SK-N-SH treated with all-trans-retinoic acid at 6 μM for 48 hours (cell line): Measurements from ENCODE around the gene NTN1.
"Not testable (repeated sequence)": the region's sequence is repeated elsewhere in the genome, so short reads cannot be mapped to it uniquely, and the experiment has no call there.

ENCODE experiments used
- ATAC-seq: fragments of 200-7000 bp; cut with Tn5 transposase; 3 replicates; pipeline ENCODE4 v1.9.1; 2020; ENCODE audit warnings: mild to moderate bottlenecking, moderate library complexity
- BACH2 ChIP-seq: fragments of 250-450 bp; sonication (Bioruptor Pico); IDR thresholded peaks from 2 replicates; pipeline ENCODE4 v1.9.0; 2021; ENCODE audit warnings: mild to moderate bottlenecking, borderline replicate concordance
- CREB5 ChIP-seq: fragments of 250-450 bp; sonication (Bioruptor Pico); IDR thresholded peaks from 2 replicates; pipeline ENCODE4 v1.5.1; 2020; ENCODE audit warnings: low read depth, mild to moderate bottlenecking, moderate library complexity
- CSDC2 ChIP-seq: fragments of 250-450 bp; sonication (Bioruptor Pico); IDR thresholded peaks from 2 replicates; pipeline ENCODE4 v1.5.0; 2020; ENCODE audit warnings: mild to moderate bottlenecking, moderate library complexity
- ESRRG ChIP-seq: fragments of 250-450 bp; sonication (Bioruptor Pico); IDR thresholded peaks from 2 replicates; pipeline ENCODE4 v1.6.1; 2021; ENCODE audit warnings: mild to moderate bottlenecking
- ISL1 ChIP-seq: fragments of 250-450 bp; sonication (Bioruptor Pico); IDR thresholded peaks from 2 replicates; pipeline ENCODE4 v2.1.2; 2022; ENCODE audit warnings: mild to moderate bottlenecking, moderate library complexity
- OSR1 ChIP-seq: fragments of 250-450 bp; sonication (Bioruptor Pico); IDR thresholded peaks from 2 replicates; pipeline ENCODE4 v1.8.0; 2022; ENCODE audit warnings: moderate library complexity, mild to moderate bottlenecking, inconsistent platforms
- POU6F1 ChIP-seq: fragments of 250-450 bp; sonication (Bioruptor Pico); IDR thresholded peaks from 2 replicates; pipeline ENCODE4 v1.8.0; 2021; ENCODE audit warnings: low read depth, mild to moderate bottlenecking, moderate library complexity, borderline replicate concordance
- PPARA ChIP-seq: fragments of 250-450 bp; sonication (Bioruptor Pico); IDR thresholded peaks from 2 replicates; pipeline ENCODE4 v1.5.0; 2020; ENCODE audit warnings: mild to moderate bottlenecking, borderline replicate concordance
- RARB ChIP-seq: fragments of 250-450 bp; sonication (Bioruptor Pico); IDR thresholded peaks from 2 replicates; pipeline ENCODE4 v1.8.0; 2021; ENCODE audit warnings: mild to moderate bottlenecking, moderate library complexity
- SNAI2 ChIP-seq: fragments of 250-450 bp; sonication (Bioruptor Pico); IDR thresholded peaks from 2 replicates; pipeline ENCODE4 v1.5.0; 2020; ENCODE audit warnings: mild to moderate bottlenecking, moderate library complexity
- TCF4 ChIP-seq: fragments of 250-450 bp; sonication (Bioruptor Pico); IDR thresholded peaks from 2 replicates; pipeline ENCODE4 v1.8.0; 2021; ENCODE audit warnings: mild to moderate bottlenecking, moderate library complexity, borderline replicate concordance
- TOX ChIP-seq: fragments of 250-450 bp; sonication (Bioruptor Pico); IDR thresholded peaks from 2 replicates; pipeline ENCODE4 v1.8.0; 2021; ENCODE audit warnings: mild to moderate bottlenecking, moderate library complexity, borderline replicate concordance
- TSHZ2 ChIP-seq: fragments of 250-450 bp; sonication (Bioruptor Pico); IDR thresholded peaks from 2 replicates; pipeline ENCODE4 v1.5.0; 2020; ENCODE audit warnings: mild to moderate bottlenecking, moderate library complexity
- ZC3H10 ChIP-seq: fragments of 250-450 bp; sonication (Bioruptor Pico); IDR thresholded peaks from 2 replicates; pipeline ENCODE4 v1.5.1; 2021; ENCODE audit warnings: mild to moderate bottlenecking, moderate library complexity
- ZFP3 ChIP-seq: fragments of 250-450 bp; sonication (Bioruptor Pico); IDR thresholded peaks from 2 replicates; pipeline ENCODE4 v1.5.0; 2020; ENCODE audit warnings: mild to moderate bottlenecking, moderate library complexity
- ZFP30 ChIP-seq: fragments of 450-650 bp; formaldehyde crosslinking; IDR thresholded peaks from 2 replicates; pipeline ENCODE4 v1.5.0; 2022; ENCODE audit warnings: mild to moderate bottlenecking, moderate library complexity
- ZNF565 ChIP-seq: fragments of 450-650 bp; formaldehyde crosslinking; conservative IDR thresholded peaks from 2 replicates; pipeline ENCODE4 v1.5.0; 2020; ENCODE audit warnings: low read depth, mild to moderate bottlenecking, moderate library complexity
- ZNF70 ChIP-seq: fragments of 450-650 bp; formaldehyde crosslinking; IDR thresholded peaks from 2 replicates; pipeline ENCODE4 v1.5.0; 2020; ENCODE audit warnings: mild to moderate bottlenecking, moderate library complexity
- ZNF8 ChIP-seq: fragments of 450-650 bp; formaldehyde crosslinking; IDR thresholded peaks from 2 replicates; pipeline ENCODE4 v1.5.0; 2020; ENCODE audit warnings: mild to moderate bottlenecking, moderate library complexity
- TF ChIP-seq, protein P1 (sequence below): fragments of 250-450 bp; sonication (Bioruptor Pico); IDR thresholded peaks from 2 replicates; pipeline ENCODE4 v1.8.0; 2020; ENCODE audit warnings: mild to moderate bottlenecking, moderate library complexity, borderline replicate concordance

The NTN1 gene

DNA sequence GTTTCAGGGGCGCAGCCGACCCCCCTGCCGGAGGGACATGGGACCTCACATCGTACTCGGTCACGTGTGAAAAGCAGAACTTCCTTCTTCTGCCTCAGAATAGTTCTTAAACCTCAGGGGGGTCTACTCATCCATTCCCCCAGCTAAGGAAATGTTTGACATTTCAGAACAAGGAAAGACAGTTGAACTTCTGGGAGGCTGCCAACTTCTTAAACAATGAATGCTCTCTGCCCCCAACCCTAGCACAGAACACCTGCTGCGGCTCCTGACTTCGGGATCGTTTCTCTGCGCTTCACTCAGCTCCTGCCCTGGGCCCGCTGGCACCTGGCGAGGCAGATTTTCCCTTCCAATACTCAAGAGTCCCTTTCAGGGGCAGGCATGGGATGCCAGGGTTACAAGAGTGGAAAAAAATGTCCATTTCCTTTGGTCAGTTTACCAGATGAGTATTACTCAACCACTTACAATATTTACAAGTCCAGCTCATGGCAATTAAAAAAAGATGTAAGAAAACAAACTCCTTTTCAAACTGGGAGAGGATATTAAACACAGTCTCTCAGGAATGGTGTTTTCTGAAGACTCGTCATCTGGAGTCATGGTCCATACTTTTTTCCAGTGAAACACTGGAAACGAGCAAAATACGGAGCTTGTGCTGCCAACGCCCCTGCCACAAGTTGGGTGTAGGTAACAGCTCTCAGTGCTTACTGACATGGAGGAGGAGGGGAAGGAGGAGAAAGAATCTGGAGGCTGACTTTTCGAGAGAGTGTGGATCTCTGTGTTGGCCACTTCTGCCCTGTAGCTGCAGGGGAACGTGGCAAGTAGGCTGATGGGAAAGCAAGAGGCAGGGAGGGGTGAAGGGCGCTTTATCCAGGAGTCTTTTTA is 235.7 kb downstream of the NTN1 start:
- ATAC-seq, result no peak
- TF ChIP-seq ZNF70 (CRISPR knock-in tag), result no peak
- TF ChIP-seq ZFP3 (CRISPR knock-in tag), result no peak
- no peak for TF ChIP-seq ESRRG (CRISPR knock-in tag)
- TF ChIP-seq TOX (CRISPR knock-in tag), result no peak
- no peak for TF ChIP-seq OSR1 (CRISPR knock-in tag)
- no peak for TF ChIP-seq TSHZ2 (CRISPR knock-in tag)
- TF ChIP-seq BACH2, result no peak
- TF ChIP-seq TCF4, result no peak
- no peak for TF ChIP-seq RARB (CRISPR knock-in tag)
- TF ChIP-seq ISL1 (CRISPR knock-in tag), result no peak
- TF ChIP-seq ZFP30 (CRISPR knock-in tag), result no peak
- no peak for TF ChIP-seq ZNF8 (CRISPR knock-in tag)
- no peak for TF ChIP-seq CSDC2 (CRISPR knock-in tag)
- TF ChIP-seq, protein P1, sequence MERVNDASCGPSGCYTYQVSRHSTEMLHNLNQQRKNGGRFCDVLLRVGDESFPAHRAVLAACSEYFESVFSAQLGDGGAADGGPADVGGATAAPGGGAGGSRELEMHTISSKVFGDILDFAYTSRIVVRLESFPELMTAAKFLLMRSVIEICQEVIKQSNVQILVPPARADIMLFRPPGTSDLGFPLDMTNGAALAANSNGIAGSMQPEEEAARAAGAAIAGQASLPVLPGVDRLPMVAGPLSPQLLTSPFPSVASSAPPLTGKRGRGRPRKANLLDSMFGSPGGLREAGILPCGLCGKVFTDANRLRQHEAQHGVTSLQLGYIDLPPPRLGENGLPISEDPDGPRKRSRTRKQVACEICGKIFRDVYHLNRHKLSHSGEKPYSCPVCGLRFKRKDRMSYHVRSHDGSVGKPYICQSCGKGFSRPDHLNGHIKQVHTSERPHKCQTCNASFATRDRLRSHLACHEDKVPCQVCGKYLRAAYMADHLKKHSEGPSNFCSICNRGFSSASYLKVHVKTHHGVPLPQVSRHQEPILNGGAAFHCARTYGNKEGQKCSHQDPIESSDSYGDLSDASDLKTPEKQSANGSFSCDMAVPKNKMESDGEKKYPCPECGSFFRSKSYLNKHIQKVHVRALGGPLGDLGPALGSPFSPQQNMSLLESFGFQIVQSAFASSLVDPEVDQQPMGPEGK (CRISPR knock-in tag), result no peak
- no peak for TF ChIP-seq ZNF565 (CRISPR knock-in tag)
- TF ChIP-seq SNAI2 (CRISPR knock-in tag), result no peak

- not testable (repeated sequence) for ATAC-seq
Observed at GRCh38 chr17:9257630-9257965, 236.3 kb downstream of the NTN1 start.

- no peak for TF ChIP-seq ISL1 (CRISPR knock-in tag)
- TF ChIP-seq TSHZ2 (CRISPR knock-in tag), result no peak
- no peak for TF ChIP-seq ZC3H10 (CRISPR knock-in tag)
- TF ChIP-seq ZNF70 (CRISPR knock-in tag), result no peak
- TF ChIP-seq PPARA (CRISPR knock-in tag), result no peak
- no peak for ATAC-seq
Observed at GRCh38 chr17:9258115-9259015, 237.1 kb downstream of the NTN1 start.

DNA sequence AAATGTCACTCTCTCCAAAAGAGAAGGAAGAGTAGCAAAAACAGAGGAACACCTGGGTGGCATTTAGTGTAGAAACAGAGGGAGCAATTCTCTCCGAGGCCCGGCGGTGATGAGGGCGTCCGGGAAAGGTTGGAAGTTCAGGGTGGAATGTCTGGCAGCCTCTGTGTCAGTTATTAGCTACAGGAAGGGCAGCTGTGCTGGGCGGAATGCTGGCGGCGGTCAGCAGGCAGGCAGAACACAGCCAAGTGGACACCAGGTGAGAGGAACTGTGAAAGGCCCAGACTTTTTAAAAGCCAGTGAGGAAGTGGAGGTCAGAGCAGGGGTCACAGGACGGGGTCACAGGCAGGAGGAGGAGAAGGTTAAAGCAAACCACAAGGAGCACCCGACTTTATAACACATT is 238.1 kb downstream of the NTN1 start:
- no peak for ATAC-seq
- TF ChIP-seq CSDC2 (CRISPR knock-in tag), result no peak
- TF ChIP-seq CREB5 (CRISPR knock-in tag), result no peak
- no peak for TF ChIP-seq ZNF70 (CRISPR knock-in tag)
- TF ChIP-seq TSHZ2 (CRISPR knock-in tag), result no peak
- no peak for TF ChIP-seq BACH2
- no peak for TF ChIP-seq ZFP3 (CRISPR knock-in tag)
- no peak for TF ChIP-seq POU6F1 (CRISPR knock-in tag)
- TF ChIP-seq ZNF8 (CRISPR knock-in tag), result no peak
- TF ChIP-seq ISL1 (CRISPR knock-in tag), result no peak
- no peak for TF ChIP-seq SNAI2 (CRISPR knock-in tag)
